ENCODE data around the gene ATP6V1G3. TPM values are rescaled to one million over a fixed set of nuclear protein-coding genes. Genes with fewer than 3 reads are reported as not detected.

Gene ATP6V1G3
- total RNA-seq, 4 donors from 2014 or later, result not detected

DNA sequence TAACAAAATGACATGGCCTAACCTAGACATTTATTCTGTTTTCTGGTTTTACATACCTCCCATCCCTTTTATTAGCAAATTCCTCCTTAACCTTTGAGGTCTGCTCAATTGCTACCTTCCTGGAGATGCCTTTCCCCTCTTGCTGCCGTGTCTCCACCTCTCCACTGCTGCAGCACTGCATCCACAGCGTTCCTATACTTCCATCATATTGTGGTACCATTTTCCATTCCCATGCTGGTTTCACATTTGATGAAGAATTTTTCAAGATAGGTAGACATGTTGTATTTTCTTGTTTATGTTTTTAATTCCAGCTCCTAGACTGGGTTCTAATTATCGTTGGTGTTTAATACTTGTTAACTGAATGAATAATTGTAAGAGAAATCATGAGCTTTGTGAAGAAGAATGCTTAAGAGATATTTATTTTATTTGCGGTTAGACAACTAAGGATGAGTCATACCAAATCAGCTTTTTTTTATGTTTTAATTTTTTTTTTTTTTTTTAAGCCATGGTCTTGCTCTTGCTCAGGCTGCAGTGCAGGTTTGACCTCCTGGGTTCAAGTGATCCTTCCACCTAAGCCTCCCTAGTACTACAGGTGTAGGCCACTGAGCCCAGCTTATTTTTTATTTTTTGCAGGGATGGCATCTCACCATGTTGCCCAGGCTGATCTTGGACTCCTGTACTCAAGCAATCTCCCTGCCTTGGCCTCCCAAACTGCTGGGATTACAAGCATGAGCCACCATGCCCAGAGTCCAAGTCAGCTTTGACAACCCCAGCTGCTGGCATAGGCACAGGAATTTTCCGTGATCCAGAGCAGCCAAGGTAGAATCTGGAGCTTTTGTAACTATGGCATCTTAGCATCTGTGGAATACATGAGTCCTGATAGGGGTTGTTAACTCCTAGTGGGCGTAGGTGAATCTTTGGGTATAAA is 44.0 kb downstream of the ATP6V1G3 start:
- H3K27ac ChIP-seq, result no peak overlapping the region
- DNase-seq (no peak), ATAC-seq (no peak)
- intact Hi-C loops (cut with DNase I; ENCODE audit: low total_unique reads) (no loop called here), in situ Hi-C loops (cut with MboI; ENCODE audit: low sequenced_read_pairs in 4 of 4) (no loop called here)
- H3K9me3 ChIP-seq, result no peaks in the 10 kb centered on the region
- no peaks in the 10 kb centered on the region for H3K36me3 ChIP-seq
- no peak for TF ChIP-seq POLR2A (IDR thresholded peaks at IDR 0.05)
- TF ChIP-seq, protein P1, sequence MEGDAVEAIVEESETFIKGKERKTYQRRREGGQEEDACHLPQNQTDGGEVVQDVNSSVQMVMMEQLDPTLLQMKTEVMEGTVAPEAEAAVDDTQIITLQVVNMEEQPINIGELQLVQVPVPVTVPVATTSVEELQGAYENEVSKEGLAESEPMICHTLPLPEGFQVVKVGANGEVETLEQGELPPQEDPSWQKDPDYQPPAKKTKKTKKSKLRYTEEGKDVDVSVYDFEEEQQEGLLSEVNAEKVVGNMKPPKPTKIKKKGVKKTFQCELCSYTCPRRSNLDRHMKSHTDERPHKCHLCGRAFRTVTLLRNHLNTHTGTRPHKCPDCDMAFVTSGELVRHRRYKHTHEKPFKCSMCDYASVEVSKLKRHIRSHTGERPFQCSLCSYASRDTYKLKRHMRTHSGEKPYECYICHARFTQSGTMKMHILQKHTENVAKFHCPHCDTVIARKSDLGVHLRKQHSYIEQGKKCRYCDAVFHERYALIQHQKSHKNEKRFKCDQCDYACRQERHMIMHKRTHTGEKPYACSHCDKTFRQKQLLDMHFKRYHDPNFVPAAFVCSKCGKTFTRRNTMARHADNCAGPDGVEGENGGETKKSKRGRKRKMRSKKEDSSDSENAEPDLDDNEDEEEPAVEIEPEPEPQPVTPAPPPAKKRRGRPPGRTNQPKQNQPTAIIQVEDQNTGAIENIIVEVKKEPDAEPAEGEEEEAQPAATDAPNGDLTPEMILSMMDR (IDR thresholded peaks at IDR 0.05 in 4 of 5, conservative IDR thresholded peaks at IDR 0.05 in 1 of 5), result no peak
- H3K27me3 ChIP-seq, result no peaks in the 10 kb centered on the region
- H3K4me1 ChIP-seq, result no peaks in the 10 kb centered on the region
- no peak overlapping the region for H3K4me3 ChIP-seq

DNA sequence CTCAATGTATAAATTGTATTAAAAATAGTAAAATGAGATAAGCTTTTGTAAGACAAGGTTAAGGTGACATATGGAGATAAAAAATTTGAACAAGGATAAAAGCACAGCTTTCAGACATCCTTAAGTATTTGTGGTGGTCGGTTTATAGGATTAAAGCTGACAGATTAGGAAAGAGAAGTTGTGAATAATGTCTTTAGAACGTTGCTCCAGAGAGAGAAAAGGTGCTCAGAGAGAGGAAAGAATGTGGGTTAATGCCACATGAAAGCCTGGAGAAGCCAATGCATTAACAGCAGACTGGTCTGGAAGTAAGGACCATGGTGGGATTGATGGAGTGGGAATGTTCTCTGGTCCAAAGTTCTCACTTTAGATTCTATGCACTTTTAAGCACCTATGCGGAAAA is 44.8 kb downstream of the ATP6V1G3 start:
- DNase-seq (no peak), ATAC-seq (no peak)
- Histone ChIP-seq H3K27me3 (no peaks in the 10 kb centered on the region), H3K4me1 (no peaks in the 10 kb centered on the region), H3K36me3 (no peaks in the 10 kb centered on the region), H3K27ac (no peak overlapping the region), H3K9me3 (no peaks in the 10 kb centered on the region), H3K4me3 (no peak overlapping the region)
- intact Hi-C loops (cut with DNase I; ENCODE audit: low total_unique reads), result no loop called here
- TF ChIP-seq POLR2A (IDR thresholded peaks at IDR 0.05), result no peak
- TF ChIP-seq, protein P1 (IDR thresholded peaks at IDR 0.05 in 4 of 5, conservative IDR thresholded peaks at IDR 0.05 in 1 of 5), result no peak
- in situ Hi-C loops (cut with MboI; ENCODE audit: low sequenced_read_pairs in 4 of 4), result no loop called here

DNA sequence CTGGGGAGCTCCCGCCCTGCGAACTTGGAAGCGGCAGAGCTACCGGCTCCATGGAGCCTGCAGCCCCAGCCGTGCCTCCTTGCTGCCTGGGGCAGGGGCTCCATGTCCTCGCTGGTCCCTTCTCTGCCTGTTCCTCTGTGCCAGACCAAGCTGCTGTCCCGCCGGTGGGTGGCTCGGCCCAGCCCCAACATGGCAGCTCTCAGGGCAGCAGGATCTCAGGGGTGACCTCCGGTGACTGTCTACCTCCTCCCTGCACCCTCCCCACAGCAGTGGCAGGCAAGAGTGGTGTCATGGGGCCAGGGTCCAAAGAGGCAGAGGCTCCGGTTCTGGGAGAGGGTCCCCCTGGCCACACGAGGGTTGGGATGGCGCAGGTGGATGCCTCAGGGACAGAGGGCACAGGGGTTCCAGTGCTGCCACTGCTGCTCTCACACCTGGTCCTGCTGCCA is 45.8 kb downstream of the ATP6V1G3 start:
- ATAC-seq (no peak), DNase-seq (no peak)
- no peaks in the 10 kb centered on the region for H3K36me3 ChIP-seq
- no peak overlapping the region for H3K4me3 ChIP-seq
- H3K9me3 ChIP-seq, result no peaks in the 10 kb centered on the region
- no peak overlapping the region for H3K27ac ChIP-seq
- no peaks in the 10 kb centered on the region for H3K4me1 ChIP-seq
- in situ Hi-C loops (cut with MboI; ENCODE audit: low sequenced_read_pairs in 4 of 4), result no loop called here
- intact Hi-C loops (cut with DNase I; ENCODE audit: low total_unique reads), result no loop called here
- H3K27me3 ChIP-seq, result no peaks in the 10 kb centered on the region
- TF ChIP-seq POLR2A (IDR thresholded peaks at IDR 0.05), result no peak
- TF ChIP-seq, protein P1 (IDR thresholded peaks at IDR 0.05 in 4 of 5, conservative IDR thresholded peaks at IDR 0.05 in 1 of 5), result no peak

DNA sequence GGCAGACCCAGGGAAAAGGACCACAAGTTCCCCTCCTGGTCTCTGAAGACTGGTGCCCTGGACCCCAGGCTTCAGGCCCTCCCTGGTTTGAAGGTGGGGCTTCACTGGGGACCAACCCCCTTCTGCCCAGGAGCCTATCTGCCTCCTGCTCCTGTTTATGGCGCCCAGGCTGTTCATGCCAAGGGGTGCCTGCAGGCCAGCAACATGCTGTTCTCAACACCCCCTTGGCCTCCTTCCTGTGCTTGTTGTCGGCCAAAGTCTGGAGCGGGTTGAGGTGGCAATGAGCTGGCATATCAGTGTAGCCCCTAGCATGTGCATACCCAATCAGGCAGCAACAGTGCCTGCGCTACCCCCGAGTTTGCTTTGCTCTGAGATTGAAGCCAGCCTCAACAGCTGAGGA is 46.3 kb downstream of the ATP6V1G3 start:
- no peaks in the 10 kb centered on the region for H3K36me3 ChIP-seq
- in situ Hi-C loops (cut with MboI; ENCODE audit: low sequenced_read_pairs in 4 of 4), result no loop called here
- H3K4me1 ChIP-seq, result no peaks in the 10 kb centered on the region
- intact Hi-C loops (cut with DNase I; ENCODE audit: low total_unique reads), result no loop called here
- DNase-seq (no peak), ATAC-seq (no peak)
- H3K27me3 ChIP-seq, result no peaks in the 10 kb centered on the region
- no peak overlapping the region for H3K4me3 ChIP-seq
- H3K9me3 ChIP-seq, result no peaks in the 10 kb centered on the region
- H3K27ac ChIP-seq, result no peak overlapping the region
- TF ChIP-seq, protein P1 (IDR thresholded peaks at IDR 0.05 in 4 of 5, conservative IDR thresholded peaks at IDR 0.05 in 1 of 5), result no peak
- no peak for TF ChIP-seq POLR2A (IDR thresholded peaks at IDR 0.05)
